OCI-LY7 (cell line): ENCODE measurements around the gene TFCP2.

Source experiments
- CTCF ChIP-seq: fragments of 200-600 bp; sonication (generic); conservative IDR thresholded peaks from 2 replicates; pipeline ENCODE4 v1.5.1; 2014; ENCODE audit warnings: mild to moderate bottlenecking, antibody characterized with exemption, low read length, moderate library complexity, mixed read lengths
- EZH2phosphoT487 ChIP-seq: fragments of 200-600 bp; sonication (generic); IDR thresholded peaks from 2 replicates; pipeline ENCODE4 v1.6.1; 2018; ENCODE audit warnings: low read depth, borderline replicate concordance, mild to moderate bottlenecking, mixed run types, antibody characterized with exemption, low read length, moderate library complexity, mixed read lengths

- TF ChIP-seq CTCF (no peak), EZH2phosphoT487 (no peak)
Measured at GRCh38 chr12:51090705-51091229, 82.2 kb downstream of the TFCP2 start.
